Measurements from ENCODE around the gene MRGPRE.
"Not testable (repeated sequence)": the region's sequence is repeated elsewhere in the genome, so short reads cannot be mapped to it uniquely, and the experiment has no call there.

MRGPRE gene

GRCh38 chr11:3231851-3232744, at the start of gene MRGPRE:
Gene MRGPRE (minus strand): TSS chr11:3232417. CDS start chr11:3228799, 3,618 bp downstream.
- DNase-seq, result no peak

- not testable (repeated sequence) for DNase-seq
Measured at GRCh38 chr11:3281146-3281545, 48.9 kb upstream of the MRGPRE start.

GRCh38 chr11:3280662-3281061, 48.4 kb upstream of the MRGPRE start:
- not testable (repeated sequence) for DNase-seq

- not testable (repeated sequence) for DNase-seq
Measured at GRCh38 chr11:3278922-3279321, 46.7 kb upstream of the MRGPRE start.

- DNase-seq, result not testable (repeated sequence)
Measured at GRCh38 chr11:3273629-3274028, 41.4 kb upstream of the MRGPRE start.

- DNase-seq, result not testable (repeated sequence)
Measured at GRCh38 chr11:3262548-3262947, 30.3 kb upstream of the MRGPRE start.

GRCh38 chr11:3261831-3262230, 29.6 kb upstream of the MRGPRE start:
- DNase-seq, result not testable (repeated sequence)

GRCh38 chr11:3257509-3257908, 25.3 kb upstream of the MRGPRE start:
- DNase-seq, result not testable (repeated sequence)

GRCh38 chr11:3255241-3255640, 23.0 kb upstream of the MRGPRE start:
- not testable (repeated sequence) for DNase-seq

GRCh38 chr11:3254773-3255172, 22.6 kb upstream of the MRGPRE start:
- DNase-seq, result not testable (repeated sequence)

GRCh38 chr11:3245071-3245470, 12.9 kb upstream of the MRGPRE start:
- DNase-seq, result no peak

- DNase-seq, result no peak
Measured at GRCh38 chr11:3243880-3244279, 11.7 kb upstream of the MRGPRE start.

- no peak for DNase-seq
Measured at GRCh38 chr11:3237119-3237518, 4.9 kb upstream of the MRGPRE start.

- no peak for DNase-seq
Measured at GRCh38 chr11:3234846-3235245, 2.6 kb upstream of the MRGPRE start.

GRCh38 chr11:3232956-3233355, 739 bp upstream of the MRGPRE start:
- no peak for DNase-seq

- DNase-seq, result no peak
Measured at GRCh38 chr11:3231550-3231850, 717 bp downstream of the MRGPRE start.

- no peak for DNase-seq
Measured at GRCh38 chr11:3230636-3231549, 1.3 kb downstream of the MRGPRE start.

- DNase-seq, result no peak
Measured at GRCh38 chr11:3229673-3230630, 2.3 kb downstream of the MRGPRE start.

GRCh38 chr11:3228445-3228829, 3.8 kb downstream of the MRGPRE start:
- DNase-seq, result no peak

GRCh38 chr11:3227568-3228444, 4.4 kb downstream of the MRGPRE start:
- DNase-seq, result no peak

GRCh38 chr11:3226846-3227567, 5.2 kb downstream of the MRGPRE start:
- no peak for DNase-seq
